HepG2 (cell line): ENCODE data around the gene ILDR2. TPM values are rescaled to one million over a fixed set of nuclear protein-coding genes. Genes with fewer than 3 reads are reported as not detected.

Experiments used
- BCL6 ChIP-seq: IDR thresholded peaks from 2 replicates; pipeline ENCODE4 v1.6.1; 2016; ENCODE audit warnings: missing genetic modification reagents, missing compliant biosample characterization
- DNMT3B ChIP-seq: conservative IDR thresholded peaks from 2 replicates; pipeline ENCODE4 v1.6.1; 2016; ENCODE audit warnings: missing biosample characterization, control low read depth
- HES4 ChIP-seq: sonication (generic); formaldehyde crosslinking; IDR thresholded peaks from 2 replicates; pipeline ENCODE4 v1.9.0; 2021; ENCODE audit warnings: mild to moderate bottlenecking, missing genetic modification reagents, borderline replicate concordance
- HMGA1 ChIP-seq: sonication (generic); formaldehyde crosslinking; conservative IDR thresholded peaks from 2 replicates; pipeline ENCODE4 v1.4.0; 2020; ENCODE audit warnings: missing genetic modification reagents
- ISL2 ChIP-seq: sonication (generic); formaldehyde crosslinking; IDR thresholded peaks from 2 replicates; pipeline ENCODE4 v1.5.0; 2020; ENCODE audit warnings: missing genetic modification reagents
- MYNN ChIP-seq: sonication (generic); formaldehyde crosslinking; IDR thresholded peaks from 2 replicates; pipeline ENCODE4 v1.4.0; 2020; ENCODE audit warnings: mild to moderate bottlenecking, low read depth, missing genetic modification reagents
- RXRA ChIP-seq: sonication (generic); formaldehyde crosslinking; IDR thresholded peaks from 2 replicates; pipeline ENCODE4 v1.5.1; 2020; ENCODE audit warnings: missing genetic modification reagents
- SMAD9 ChIP-seq: sonication (generic); formaldehyde crosslinking; IDR thresholded peaks from 2 replicates; pipeline ENCODE4 v1.5.1; 2020; ENCODE audit warnings: mild to moderate bottlenecking, missing genetic modification reagents
- SRF ChIP-seq: IDR thresholded peaks from 2 replicates; pipeline ENCODE4 v1.6.1; 2011; ENCODE audit warnings: mild to moderate bottlenecking, low read depth, low read length, moderate library complexity
- ZNF383 ChIP-seq: sonication (generic); formaldehyde crosslinking; IDR thresholded peaks from 2 replicates; pipeline ENCODE4 v1.4.0; 2020; ENCODE audit warnings: missing genetic modification reagents, mild to moderate bottlenecking, borderline replicate concordance
- ZNF451 ChIP-seq: sonication (generic); formaldehyde crosslinking; IDR thresholded peaks from 2 replicates; pipeline ENCODE4 v1.5.0; 2020; ENCODE audit warnings: mild to moderate bottlenecking, missing genetic modification reagents
- ZNF720 ChIP-seq: sonication (generic); formaldehyde crosslinking; IDR thresholded peaks from 2 replicates; pipeline ENCODE4 v1.4.0; 2020; ENCODE audit warnings: missing genetic modification reagents
- ZNF766 ChIP-seq: sonication (generic); formaldehyde crosslinking; IDR thresholded peaks from 2 replicates; pipeline ENCODE4 v1.5.0; 2020; ENCODE audit warnings: missing genetic modification reagents, borderline replicate concordance
- polyA plus RNA-seq, 8 experiments: library from polyadenylated mRNA; depleted of rRNA in 3 of 8; stranded (reverse) in 7 of 8; unstranded in 1 of 8; fragments of >200 nt; fragmentation: Illumina TruSeq in 4 of 8; extraction: Trizol in 4 of 8; gene quantifications; 2 replicates each; pipeline versions ENCODE4 v1.2.1 to v1.2.3, GENCODE V29; 2011 to 2016; ENCODE audit warnings: low read depth in 4 of 8, missing spikeins in 1 of 8, mixed read lengths in 1 of 8; ENCODE audit not compliant: insufficient read depth in 1 of 8
- total RNA-seq, 5 experiments: library from RNA; depleted of rRNA; stranded (reverse); fragments of >200 nt; fragmentation: Illumina TruSeq; extraction: Trizol; gene quantifications; 2 replicates each; pipeline ENCODE4 v1.2.3, GENCODE V29; 2016; ENCODE audit warnings: low read depth in 1 of 5
- TF ChIP-seq, protein P1 (sequence below): sonication (generic); formaldehyde crosslinking; IDR thresholded peaks from 2 replicates; pipeline ENCODE4 v1.4.0; 2020; ENCODE audit warnings: mild to moderate bottlenecking, missing genetic modification reagents, borderline replicate concordance
- TF ChIP-seq, protein P2 (sequence below): sonication (generic); formaldehyde crosslinking; IDR thresholded peaks from 2 replicates; pipeline ENCODE4 v1.5.0; 2020; ENCODE audit warnings: missing genetic modification reagents
- TF ChIP-seq, protein P3 (sequence below): sonication (generic); formaldehyde crosslinking; IDR thresholded peaks from 2 replicates; pipeline ENCODE4 v1.4.0; 2020; ENCODE audit warnings: missing genetic modification reagents
- TF ChIP-seq, protein P4 (sequence below), 2 experiments: sonication (generic) in 1 of 2; formaldehyde crosslinking in 1 of 2; IDR thresholded peaks; 2 replicates each; pipeline versions ENCODE4 v1.4.0 to v1.6.1; 2018 to 2020; ENCODE audit warnings: missing genetic modification reagents in 2 of 2, borderline replicate concordance in 1 of 2, low read depth in 1 of 2, mild to moderate bottlenecking in 1 of 2, missing biosample characterization in 1 of 2

The ILDR2 gene
- total and polyA plus RNA-seq, 2 of the 13 experiments (the other 11 are each of a cell fraction or from before 2014, with no cell fraction given): 0.04 TPM; not detected in 1

DNA sequence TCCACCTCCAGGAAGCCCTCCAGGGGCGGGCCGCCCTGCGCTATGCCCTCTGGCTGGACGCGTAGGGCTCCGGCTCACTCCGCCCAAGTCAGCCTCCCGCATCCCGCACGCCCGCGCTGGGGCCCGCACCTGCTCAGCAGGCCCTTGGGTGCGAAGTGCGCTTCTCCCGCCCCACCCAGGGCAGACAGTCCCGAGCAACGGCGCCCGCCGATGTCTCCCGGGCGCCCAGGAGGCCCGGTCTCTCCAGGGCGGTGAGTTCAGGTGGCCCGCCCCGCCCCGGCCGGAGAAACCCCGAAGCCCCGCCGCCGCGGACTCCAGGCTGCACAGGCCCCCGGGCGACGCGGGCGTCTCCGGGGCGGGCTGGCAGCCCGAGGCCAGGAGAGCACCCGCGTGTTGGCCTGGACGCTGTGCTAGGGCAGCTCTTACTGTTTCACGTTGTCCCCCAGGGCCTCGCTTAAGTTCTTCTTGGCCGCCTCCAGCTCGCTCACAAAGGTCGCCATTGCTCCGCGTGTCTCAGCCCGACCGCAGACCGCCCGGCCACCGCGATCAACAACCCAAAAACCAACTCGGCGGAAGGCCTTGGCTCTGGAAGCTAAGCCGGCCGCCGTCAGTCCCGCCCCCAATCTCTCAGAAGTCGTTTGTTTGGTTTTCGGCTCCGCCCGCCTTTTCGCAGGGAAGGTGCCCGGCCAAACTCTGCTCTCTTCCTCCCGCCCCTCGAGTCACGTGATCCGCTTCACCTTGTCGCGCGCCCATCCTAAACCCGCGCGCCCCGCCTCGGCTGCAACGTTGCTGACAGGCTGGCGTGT lies 99.4 kb downstream of the ILDR2 start, which contains the start of gene TADA1 (continued):
- no peak for TF ChIP-seq HES4 (CRISPR knock-in tag)
- peak; percentile 62 for TF ChIP-seq RXRA
- TF ChIP-seq, protein P1, sequence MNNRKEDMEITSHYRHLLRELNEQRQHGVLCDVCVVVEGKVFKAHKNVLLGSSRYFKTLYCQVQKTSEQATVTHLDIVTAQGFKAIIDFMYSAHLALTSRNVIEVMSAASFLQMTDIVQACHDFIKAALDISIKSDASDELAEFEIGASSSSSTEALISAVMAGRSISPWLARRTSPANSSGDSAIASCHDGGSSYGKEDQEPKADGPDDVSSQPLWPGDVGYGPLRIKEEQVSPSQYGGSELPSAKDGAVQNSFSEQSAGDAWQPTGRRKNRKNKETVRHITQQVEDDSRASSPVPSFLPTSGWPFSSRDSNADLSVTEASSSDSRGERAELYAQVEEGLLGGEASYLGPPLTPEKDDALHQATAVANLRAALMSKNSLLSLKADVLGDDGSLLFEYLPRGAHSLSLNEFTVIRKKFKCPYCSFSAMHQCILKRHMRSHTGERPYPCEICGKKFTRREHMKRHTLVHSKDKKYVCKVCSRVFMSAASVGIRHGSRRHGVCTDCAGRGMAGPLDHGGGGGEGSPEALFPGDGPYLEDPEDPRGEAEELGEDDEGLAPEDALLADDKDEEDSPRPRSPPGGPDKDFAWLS (CRISPR knock-in tag): no peak
- no peak for TF ChIP-seq ZNF720 (CRISPR knock-in tag)
- 0 out of 2 replicates have a peak, but pooled peaks have one; percentile 14 for TF ChIP-seq ZNF766 (CRISPR knock-in tag)
- TF ChIP-seq ZNF451 (CRISPR knock-in tag): no peak; the same call in 1 of the 2 replicates
- TF ChIP-seq, protein P2, sequence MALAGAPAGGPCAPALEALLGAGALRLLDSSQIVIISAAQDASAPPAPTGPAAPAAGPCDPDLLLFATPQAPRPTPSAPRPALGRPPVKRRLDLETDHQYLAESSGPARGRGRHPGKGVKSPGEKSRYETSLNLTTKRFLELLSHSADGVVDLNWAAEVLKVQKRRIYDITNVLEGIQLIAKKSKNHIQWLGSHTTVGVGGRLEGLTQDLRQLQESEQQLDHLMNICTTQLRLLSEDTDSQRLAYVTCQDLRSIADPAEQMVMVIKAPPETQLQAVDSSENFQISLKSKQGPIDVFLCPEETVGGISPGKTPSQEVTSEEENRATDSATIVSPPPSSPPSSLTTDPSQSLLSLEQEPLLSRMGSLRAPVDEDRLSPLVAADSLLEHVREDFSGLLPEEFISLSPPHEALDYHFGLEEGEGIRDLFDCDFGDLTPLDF: peak; percentile 93
- TF ChIP-seq BCL6 (CRISPR knock-in tag): no peak; the same call in 1 of the 2 replicates
- no peak; the same call in 1 of the 2 replicates for TF ChIP-seq DNMT3B (CRISPR knock-in tag)
- TF ChIP-seq, protein P3, sequence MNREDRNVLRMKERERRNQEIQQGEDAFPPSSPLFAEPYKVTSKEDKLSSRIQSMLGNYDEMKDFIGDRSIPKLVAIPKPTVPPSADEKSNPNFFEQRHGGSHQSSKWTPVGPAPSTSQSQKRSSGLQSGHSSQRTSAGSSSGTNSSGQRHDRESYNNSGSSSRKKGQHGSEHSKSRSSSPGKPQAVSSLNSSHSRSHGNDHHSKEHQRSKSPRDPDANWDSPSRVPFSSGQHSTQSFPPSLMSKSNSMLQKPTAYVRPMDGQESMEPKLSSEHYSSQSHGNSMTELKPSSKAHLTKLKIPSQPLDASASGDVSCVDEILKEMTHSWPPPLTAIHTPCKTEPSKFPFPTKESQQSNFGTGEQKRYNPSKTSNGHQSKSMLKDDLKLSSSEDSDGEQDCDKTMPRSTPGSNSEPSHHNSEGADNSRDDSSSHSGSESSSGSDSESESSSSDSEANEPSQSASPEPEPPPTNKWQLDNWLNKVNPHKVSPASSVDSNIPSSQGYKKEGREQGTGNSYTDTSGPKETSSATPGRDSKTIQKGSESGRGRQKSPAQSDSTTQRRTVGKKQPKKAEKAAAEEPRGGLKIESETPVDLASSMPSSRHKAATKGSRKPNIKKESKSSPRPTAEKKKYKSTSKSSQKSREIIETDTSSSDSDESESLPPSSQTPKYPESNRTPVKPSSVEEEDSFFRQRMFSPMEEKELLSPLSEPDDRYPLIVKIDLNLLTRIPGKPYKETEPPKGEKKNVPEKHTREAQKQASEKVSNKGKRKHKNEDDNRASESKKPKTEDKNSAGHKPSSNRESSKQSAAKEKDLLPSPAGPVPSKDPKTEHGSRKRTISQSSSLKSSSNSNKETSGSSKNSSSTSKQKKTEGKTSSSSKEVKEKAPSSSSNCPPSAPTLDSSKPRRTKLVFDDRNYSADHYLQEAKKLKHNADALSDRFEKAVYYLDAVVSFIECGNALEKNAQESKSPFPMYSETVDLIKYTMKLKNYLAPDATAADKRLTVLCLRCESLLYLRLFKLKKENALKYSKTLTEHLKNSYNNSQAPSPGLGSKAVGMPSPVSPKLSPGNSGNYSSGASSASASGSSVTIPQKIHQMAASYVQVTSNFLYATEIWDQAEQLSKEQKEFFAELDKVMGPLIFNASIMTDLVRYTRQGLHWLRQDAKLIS (CRISPR knock-in tag): no peak
- TF ChIP-seq HMGA1 (CRISPR knock-in tag): no peak
- no peak for TF ChIP-seq MYNN (CRISPR knock-in tag)
- TF ChIP-seq ISL2: peak; percentile 20; the same call in 1 of the 2 replicates
- TF ChIP-seq SMAD9 (CRISPR knock-in tag): no peak
- TF ChIP-seq SRF: no peak
- TF ChIP-seq ZNF383 (CRISPR knock-in tag): no peak
- TF ChIP-seq, protein P4, sequence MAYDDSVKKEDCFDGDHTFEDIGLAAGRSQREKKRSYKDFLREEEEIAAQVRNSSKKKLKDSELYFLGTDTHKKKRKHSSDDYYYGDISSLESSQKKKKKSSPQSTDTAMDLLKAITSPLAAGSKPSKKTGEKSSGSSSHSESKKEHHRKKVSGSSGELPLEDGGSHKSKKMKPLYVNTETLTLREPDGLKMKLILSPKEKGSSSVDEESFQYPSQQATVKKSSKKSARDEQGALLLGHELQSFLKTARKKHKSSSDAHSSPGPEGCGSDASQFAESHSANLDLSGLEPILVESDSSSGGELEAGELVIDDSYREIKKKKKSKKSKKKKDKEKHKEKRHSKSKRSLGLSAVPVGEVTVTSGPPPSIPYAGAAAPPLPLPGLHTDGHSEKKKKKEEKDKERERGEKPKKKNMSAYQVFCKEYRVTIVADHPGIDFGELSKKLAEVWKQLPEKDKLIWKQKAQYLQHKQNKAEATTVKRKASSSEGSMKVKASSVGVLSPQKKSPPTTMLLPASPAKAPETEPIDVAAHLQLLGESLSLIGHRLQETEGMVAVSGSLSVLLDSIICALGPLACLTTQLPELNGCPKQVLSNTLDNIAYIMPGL (CRISPR knock-in tag; IDR thresholded peaks at IDR 0.05; ENCODE audit: borderline replicate concordance in 1 of 2, low read depth in 1 of 2): peak; percentile 90 to 93
